Activated CD4-positive, CD25-positive, alpha-beta regulatory T cell treated with anti-CD3 and anti-CD28 coated beads, Interleukin-2, amount 50 U/mL, for 72 hours (primary cell): ENCODE results near the gene NECTIN2.
"Not testable (repeated sequence)": the region's sequence is repeated elsewhere in the genome, so short reads cannot be mapped to it uniquely, and the experiment has no call there.

Experiments
- DNase-seq: peaks from one replicate; pipeline ENCODE4 v3.0.0; 2021

NECTIN2 gene

GRCh38 chr19:44887648-44888047 is 41.6 kb downstream of the NECTIN2 start:
- no peak for DNase-seq

- not testable (repeated sequence) for DNase-seq
Observed at GRCh38 chr19:44888335-44888734, 42.2 kb downstream of the NECTIN2 start.

GRCh38 chr19:44889830-44890365 is 43.8 kb downstream of the NECTIN2 start:
- DNase-seq, result no peak

- peak; percentile 100 for DNase-seq
Observed at GRCh38 chr19:44890366-44891015, 44.4 kb downstream of the NECTIN2 start.

- DNase-seq, result peak; percentile 98
Observed at GRCh38 chr19:44891016-44891882, 45.2 kb downstream of the NECTIN2 start, which contains the start of gene TOMM40. Gene TOMM40, plus strand, starts transcription at chr19:44891254. Its CDS starts 162 bp downstream, at chr19:44891416.

GRCh38 chr19:44892932-44893331 is 46.8 kb downstream of the NECTIN2 start:
- DNase-seq, result no peak

GRCh38 chr19:44893332-44894051 is 47.4 kb downstream of the NECTIN2 start:
- no peak for DNase-seq

GRCh38 chr19:44894052-44894400 is 47.9 kb downstream of the NECTIN2 start:
- DNase-seq, result no peak

GRCh38 chr19:44894946-44895345 is 48.8 kb downstream of the NECTIN2 start:
- DNase-seq, result no peak

GRCh38 chr19:44897835-44898234 is 51.7 kb downstream of the NECTIN2 start:
- DNase-seq, result no peak

- DNase-seq, result no peak
Observed at GRCh38 chr19:44900328-44901244, 54.5 kb downstream of the NECTIN2 start.

GRCh38 chr19:44903216-44903601 is 57.1 kb downstream of the NECTIN2 start:
- no peak for DNase-seq

- peak; percentile 86 for DNase-seq
Observed at GRCh38 chr19:44903602-44904425, 57.7 kb downstream of the NECTIN2 start.

- no peak for DNase-seq
Observed at GRCh38 chr19:44904426-44904994, 58.4 kb downstream of the NECTIN2 start.

GRCh38 chr19:44905437-44906160 is 59.5 kb downstream of the NECTIN2 start, which contains the start of gene APOE:
Gene APOE, plus strand, starts transcription at chr19:44905796. Its CDS starts 829 bp downstream, at chr19:44906625.
- no peak for DNase-seq

- no peak for DNase-seq
Observed at GRCh38 chr19:44907613-44908012, 61.5 kb downstream of the NECTIN2 start.

- DNase-seq, result no peak
Observed at GRCh38 chr19:44908074-44908835, 62.2 kb downstream of the NECTIN2 start.

GRCh38 chr19:44908836-44909261 is 62.8 kb downstream of the NECTIN2 start:
- no peak for DNase-seq

- no peak for DNase-seq
Observed at GRCh38 chr19:44909775-44910174, 63.7 kb downstream of the NECTIN2 start.
